OCI-M1 (cell line): Measurements from ENCODE around the gene R3HDM2.

Experiments
- DNase-seq: peaks from one replicate; lab custom pipeline; 2025; lab: John Stamatoyannopoulos, UW

Gene R3HDM2

DNA sequence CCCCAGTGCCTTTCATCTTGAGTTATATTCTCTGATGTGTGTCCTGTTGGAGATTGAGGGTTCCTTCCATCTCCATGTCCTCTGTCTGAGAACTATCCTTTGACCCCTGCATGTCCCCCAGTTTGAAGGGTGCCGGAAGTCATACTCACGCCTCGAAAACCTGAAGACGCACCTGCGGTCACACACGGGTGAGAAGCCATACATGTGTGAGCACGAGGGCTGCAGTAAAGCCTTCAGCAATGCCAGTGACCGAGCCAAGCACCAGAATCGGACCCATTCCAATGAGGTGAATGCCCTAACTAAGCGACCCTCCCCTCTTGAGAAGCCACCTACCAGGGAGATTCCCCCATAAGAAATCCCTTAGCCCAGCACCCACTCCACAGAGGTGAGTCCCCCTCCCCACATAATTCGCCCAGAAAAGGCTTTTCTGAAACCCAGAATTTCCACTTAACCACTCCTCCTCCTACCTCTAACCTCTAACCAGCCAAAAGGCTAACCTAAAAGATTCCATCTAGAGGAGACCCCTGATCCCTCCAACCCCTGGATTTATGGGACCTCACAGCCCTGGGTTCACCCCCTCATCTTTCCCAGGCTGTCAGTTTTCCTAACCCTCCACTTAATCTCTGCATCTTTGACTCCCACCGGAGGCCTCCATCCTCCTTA is 36.5 kb upstream of the R3HDM2 start:
- no peak for DNase-seq

DNA sequence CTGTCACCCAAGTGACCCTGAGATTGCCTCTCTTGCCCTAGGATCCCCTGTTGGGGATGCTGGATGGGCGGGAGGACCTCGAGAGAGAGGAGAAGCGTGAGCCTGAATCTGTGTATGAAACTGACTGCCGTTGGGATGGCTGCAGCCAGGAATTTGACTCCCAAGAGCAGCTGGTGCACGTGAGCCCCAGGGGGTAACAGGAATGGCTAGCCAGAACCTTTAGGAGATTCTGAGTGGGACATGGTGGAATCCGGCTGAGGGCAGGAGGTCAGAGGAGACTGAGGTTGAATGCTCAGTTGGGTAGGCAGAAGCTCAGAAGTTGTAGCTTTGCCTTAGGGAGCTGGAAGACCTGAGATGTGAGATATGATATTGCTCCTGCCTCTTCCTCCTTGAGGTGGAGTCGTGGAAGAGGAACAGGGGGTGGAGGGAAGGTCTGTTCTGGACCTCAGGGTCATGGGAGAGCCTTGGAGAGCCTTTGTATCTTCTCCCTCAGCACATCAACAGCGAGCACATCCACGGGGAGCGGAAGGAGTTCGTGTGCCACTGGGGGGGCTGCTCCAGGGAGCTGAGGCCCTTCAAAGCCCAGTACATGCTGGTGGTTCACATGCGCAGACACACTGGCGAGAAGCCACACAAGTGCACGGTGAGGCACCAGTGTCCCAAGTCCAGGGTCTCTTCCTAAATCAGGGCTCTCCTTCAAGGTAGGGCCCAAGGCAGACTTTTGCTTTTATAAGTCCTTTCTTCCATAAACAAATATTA is 35.1 kb upstream of the R3HDM2 start:
- no peak for DNase-seq

- DNase-seq = no peak
Measured at GRCh38 chr12:57465030-57465746, 34.3 kb upstream of the R3HDM2 start.

DNA sequence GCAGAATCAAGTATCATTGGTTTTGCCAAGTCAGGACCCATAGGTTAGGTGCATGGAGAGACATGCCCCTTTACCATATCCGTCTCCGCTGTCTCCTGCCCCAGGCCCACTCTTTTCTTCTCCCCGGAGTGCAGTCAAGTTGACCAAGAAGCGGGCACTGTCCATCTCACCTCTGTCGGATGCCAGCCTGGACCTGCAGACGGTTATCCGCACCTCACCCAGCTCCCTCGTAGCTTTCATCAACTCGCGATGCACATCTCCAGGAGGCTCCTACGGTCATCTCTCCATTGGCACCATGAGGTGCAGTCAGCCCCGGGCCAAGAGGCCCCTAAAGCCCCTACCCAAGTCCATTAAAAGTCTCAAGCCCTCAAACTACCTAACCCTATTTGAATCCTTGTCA is 33.7 kb upstream of the R3HDM2 start:
- no peak for DNase-seq

DNA sequence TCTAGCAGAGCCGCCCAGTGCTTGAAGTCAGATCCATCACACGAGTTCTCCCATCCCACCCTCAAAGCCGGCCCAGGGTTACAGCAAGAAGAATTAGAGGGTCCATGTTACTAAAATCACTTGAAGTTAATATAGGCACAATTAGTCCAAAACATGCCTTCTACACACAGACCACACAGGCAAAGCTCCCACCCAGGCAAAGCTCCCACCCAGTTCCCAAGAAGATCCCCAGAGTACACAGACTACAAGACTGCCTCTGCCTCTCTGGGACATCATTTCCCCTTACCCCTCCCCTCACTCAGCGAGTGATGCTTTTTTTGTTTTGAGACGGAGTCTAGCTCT is 32.0 kb upstream of the R3HDM2 start:
- no peak for DNase-seq

GRCh38 chr12:57462251-57462911 is 31.5 kb upstream of the R3HDM2 start:
- peak; percentile 96 for DNase-seq

GRCh38 chr12:57461917-57462250 is 31.0 kb upstream of the R3HDM2 start:
- no peak for DNase-seq

GRCh38 chr12:57461276-57461916 is 30.6 kb upstream of the R3HDM2 start:
- DNase-seq = peak; percentile 52

GRCh38 chr12:57460841-57461275 is 30.0 kb upstream of the R3HDM2 start:
- DNase-seq = no peak

- peak; percentile 60 for DNase-seq
Measured at GRCh38 chr12:57460468-57460784, 29.6 kb upstream of the R3HDM2 start.

DNA sequence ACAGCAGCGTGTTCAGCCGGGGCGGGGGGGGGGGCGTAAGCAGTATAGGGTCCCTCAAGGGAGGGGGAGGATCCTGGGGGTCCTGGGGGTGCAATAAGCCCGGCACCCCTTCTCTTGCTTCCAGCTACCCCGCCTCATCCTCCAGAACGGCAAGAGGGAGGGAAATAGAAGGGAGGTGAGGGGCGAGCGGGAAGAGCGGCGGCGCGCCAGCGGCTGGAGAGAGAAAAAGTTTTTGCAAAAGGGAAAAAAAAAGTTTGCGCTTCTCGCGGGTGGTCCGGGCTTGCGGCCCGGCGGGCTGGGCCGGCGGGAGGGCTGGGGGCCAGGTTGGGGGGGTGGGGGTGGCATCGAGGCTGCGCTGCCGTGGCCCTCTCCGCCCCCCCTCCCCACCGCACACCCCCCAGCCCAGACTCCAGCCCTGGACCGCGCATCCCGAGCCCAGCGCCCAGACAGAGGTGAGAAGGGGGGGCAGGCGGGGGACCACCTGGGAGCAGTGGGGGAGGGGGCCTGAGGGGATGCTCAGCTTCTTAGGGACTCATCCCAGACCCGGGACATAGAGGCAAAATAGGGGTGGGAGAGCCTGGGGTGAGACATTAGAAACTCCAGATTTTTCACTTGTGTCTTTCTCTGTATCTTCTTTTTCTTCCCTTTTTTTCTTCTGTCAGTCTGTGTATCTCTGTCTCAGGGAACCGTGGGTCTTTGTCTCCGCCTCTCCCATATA is 29.1 kb upstream of the R3HDM2 start, which contains the start of gene GLI1:
GLI1 (plus strand) TSS at position 36 of the 718 bp plus-strand sequence. CDS start 3,907 bp downstream, outside the sequence.
- DNase-seq = peak; percentile 60

DNA sequence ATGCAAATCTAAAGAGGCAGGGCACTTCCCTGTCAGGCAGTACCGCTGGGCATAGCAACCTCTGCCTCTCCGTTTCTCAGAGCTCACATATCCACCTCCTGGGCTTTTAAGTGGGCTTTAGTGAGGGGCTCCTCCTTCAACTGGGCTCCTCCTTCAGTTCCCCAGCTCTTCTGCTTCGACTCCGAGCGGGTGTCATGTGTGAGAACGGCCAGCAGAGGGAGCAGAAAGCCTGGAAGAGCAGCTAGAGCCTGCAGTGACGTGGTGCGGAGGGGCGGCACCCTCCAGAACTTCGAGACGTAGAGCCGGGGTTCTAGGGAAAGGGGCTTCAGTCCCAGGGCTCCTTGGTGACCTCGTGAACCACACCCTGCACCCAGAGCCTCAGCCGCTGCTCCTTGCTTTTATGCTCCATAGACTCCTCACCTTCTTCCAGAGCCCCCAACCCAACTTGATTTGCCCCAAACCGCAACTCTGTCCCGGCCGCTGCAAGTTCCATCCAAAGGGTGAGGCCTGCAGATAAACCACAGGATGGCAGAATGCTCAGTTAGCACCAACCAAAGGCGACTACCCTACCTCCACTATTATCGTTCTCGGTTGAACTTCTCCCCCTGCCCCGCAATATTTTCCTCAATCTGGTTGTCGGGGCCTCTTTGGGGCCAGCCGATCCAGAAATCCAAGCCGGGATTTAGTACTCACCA is 28.4 kb upstream of the R3HDM2 start:
- DNase-seq = peak; percentile 98

- no peak for DNase-seq
Measured at GRCh38 chr12:57458665-57459054, 27.8 kb upstream of the R3HDM2 start.

- peak; percentile 34 for DNase-seq
Measured at GRCh38 chr12:57456737-57457490, 26.1 kb upstream of the R3HDM2 start.

- peak; percentile 88 for DNase-seq
Measured at GRCh38 chr12:57456145-57456700, 25.4 kb upstream of the R3HDM2 start.

GRCh38 chr12:57455374-57456144 is 24.7 kb upstream of the R3HDM2 start:
- DNase-seq = peak; percentile 71

DNA sequence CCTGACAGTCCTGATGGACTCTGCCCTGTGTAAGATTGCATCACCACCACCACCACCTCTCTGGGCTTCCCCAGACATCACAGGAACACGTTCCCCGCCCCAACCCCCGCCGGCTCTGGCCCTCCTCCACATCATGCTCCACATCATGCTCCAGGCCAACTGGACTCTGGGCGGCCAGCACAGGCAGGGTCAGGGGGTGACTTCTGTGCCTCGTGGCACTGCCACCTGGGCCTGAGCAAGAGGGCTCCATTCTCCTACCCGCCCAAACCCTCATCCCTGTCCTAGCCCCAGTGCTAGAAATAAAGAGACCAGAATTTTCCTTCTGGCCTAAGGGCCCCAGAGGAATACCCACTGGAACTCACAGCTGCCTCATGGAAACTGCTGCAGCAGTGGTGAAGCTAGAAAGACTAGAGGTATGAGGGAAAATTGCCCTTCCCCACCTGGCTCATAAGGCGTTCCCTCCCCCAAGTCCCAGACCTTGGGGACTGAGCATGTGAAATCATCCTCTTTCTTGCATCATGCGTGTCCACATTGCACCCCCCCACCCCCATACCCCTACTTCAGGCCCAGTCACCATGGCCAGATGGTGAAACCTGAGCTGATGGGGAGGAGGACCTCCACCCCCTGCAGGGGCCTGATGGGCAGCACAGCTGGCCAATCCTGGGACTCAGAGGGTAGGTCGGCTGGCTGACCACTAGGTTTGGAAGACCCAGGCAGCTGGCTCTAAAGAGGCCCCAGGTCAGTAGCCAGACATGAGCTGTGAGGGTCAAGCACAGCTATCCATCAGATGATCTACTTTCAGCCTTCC is 23.9 kb upstream of the R3HDM2 start, which contains the start of gene INHBE:
INHBE (plus strand) TSS at position 742 of the 808 bp plus-strand sequence. CDS start 230 bp downstream, outside the sequence.
- peak; percentile 97 for DNase-seq

GRCh38 chr12:57454213-57454565 is 23.3 kb upstream of the R3HDM2 start:
- DNase-seq = no peak
